ENCODE results near the gene GRM7. TPM values are rescaled to one million over a fixed set of nuclear protein-coding genes. Genes with fewer than 3 reads are reported as not detected.

Gene GRM7
- total and polyA plus RNA-seq, 9 of the 15 experiments (the other 6 are each of a cell fraction or from before 2014, with no cell fraction given) = not detected

DNA sequence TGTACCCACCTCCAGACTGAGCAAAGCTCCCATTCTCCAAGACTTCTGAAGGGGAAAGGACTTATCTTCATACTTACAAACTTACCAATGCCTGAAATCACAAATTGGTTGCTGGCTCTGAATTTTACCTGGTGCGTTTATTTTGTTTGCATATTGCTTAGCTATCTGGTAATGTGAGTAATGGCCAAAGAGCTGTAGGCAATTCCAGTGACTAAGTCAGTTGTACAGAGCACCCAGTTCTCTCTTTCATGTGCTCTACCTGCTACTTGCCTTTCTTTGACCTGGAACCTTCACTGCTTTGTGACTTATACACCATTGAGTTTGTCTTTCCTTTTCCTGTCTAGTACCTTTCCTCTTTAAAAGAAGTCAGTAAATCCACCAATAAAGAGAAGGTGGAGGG is 884.8 kb downstream of the GRM7 start:
- Histone ChIP-seq H3K27me3 (ENCODE audit: control insufficient read depth in 2 of 2, insufficient read depth in 2 of 2, low read length in 2 of 2) (no peaks in the 10 kb centered on the region), H4K20me1 (replicated peaks; ENCODE audit: control insufficient read depth, insufficient read depth, low read length) (no peaks in the 10 kb centered on the region), H3K27ac (ENCODE audit: extremely low read depth, low read depth, low read length) (no peak overlapping the region), H3K9ac (ENCODE audit: insufficient read depth in 1 of 2, low read depth in 2 of 2, low read length in 2 of 2) (no peak overlapping the region), H3K9me3 (replicated peaks; ENCODE audit: control insufficient read depth, insufficient read depth, low read depth, low read length) (no peaks in the 10 kb centered on the region), H3K4me3 (no peak overlapping the region), H2AFZ (ENCODE audit: low read depth, low read length) (no peak overlapping the region), H3K4me1 (replicated peaks in 1 of 2; ENCODE audit: control insufficient read depth in 2 of 2, insufficient read depth in 2 of 2, low read length in 2 of 2) (no peaks in the 10 kb centered on the region), H3K79me2 (ENCODE audit: control insufficient read depth, insufficient read depth, low read length) (no peaks in the 10 kb centered on the region), H3K9me1 (ENCODE audit: control insufficient read depth, insufficient read depth, low read length) (no peaks in the 10 kb centered on the region), H3K36me3 (ENCODE audit: control insufficient read depth, insufficient read depth, low read length) (no peaks in the 10 kb centered on the region), H3K4me2 (ENCODE audit: insufficient read depth, low read length) (no peak overlapping the region)
- ATAC-seq = no peak
- 0% methylated on average over 1 of the region's 1 CpG for WGBS (ENCODE audit: insufficient coverage, low coverage, missing lambda C conversion rate)
- ChIA-PET CTCF (ENCODE audit: low intra/inter-chr PET ratio) (no interaction called here), POLR2A (no interaction called here)
- DNase-seq (ENCODE audit: extremely low read depth in 1 of 4, low spot score in 3 of 4) = no peak
- TF ChIP-seq TEAD4 (IDR thresholded peaks at IDR 0.05; ENCODE audit: low read length) = no peak
- no peak for TF ChIP-seq TEAD4 (CRISPR knock-in tag; IDR thresholded peaks at IDR 0.05; ENCODE audit: borderline replicate concordance)
- no peak for TF ChIP-seq HCFC1 (IDR thresholded peaks at IDR 0.05; ENCODE audit: low read depth, low read length)
- TF ChIP-seq IFI16 (CRISPR knock-in tag; IDR thresholded peaks at IDR 0.05) = no peak
- no peak for TF ChIP-seq HMG20A (CRISPR knock-in tag; conservative IDR thresholded peaks at IDR 0.05)
- no peak for TF ChIP-seq ATF1 (CRISPR knock-in tag; IDR thresholded peaks at IDR 0.05)
- TF ChIP-seq ATF1 (tag; IDR thresholded peaks at IDR 0.05) = no peak
- TF ChIP-seq BDP1 (IDR thresholded peaks at IDR 0.05; ENCODE audit: insufficient read depth, insufficient read length) = no peak
- TF ChIP-seq ZNF3 (CRISPR knock-in tag; IDR thresholded peaks at IDR 0.05) = no peak
- TF ChIP-seq, protein P1, sequence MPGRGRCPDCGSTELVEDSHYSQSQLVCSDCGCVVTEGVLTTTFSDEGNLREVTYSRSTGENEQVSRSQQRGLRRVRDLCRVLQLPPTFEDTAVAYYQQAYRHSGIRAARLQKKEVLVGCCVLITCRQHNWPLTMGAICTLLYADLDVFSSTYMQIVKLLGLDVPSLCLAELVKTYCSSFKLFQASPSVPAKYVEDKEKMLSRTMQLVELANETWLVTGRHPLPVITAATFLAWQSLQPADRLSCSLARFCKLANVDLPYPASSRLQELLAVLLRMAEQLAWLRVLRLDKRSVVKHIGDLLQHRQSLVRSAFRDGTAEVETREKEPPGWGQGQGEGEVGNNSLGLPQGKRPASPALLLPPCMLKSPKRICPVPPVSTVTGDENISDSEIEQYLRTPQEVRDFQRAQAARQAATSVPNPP (IDR thresholded peaks at IDR 0.05; ENCODE audit: borderline replicate concordance, insufficient read depth, insufficient read length) = no peak
- TF ChIP-seq, protein P2, sequence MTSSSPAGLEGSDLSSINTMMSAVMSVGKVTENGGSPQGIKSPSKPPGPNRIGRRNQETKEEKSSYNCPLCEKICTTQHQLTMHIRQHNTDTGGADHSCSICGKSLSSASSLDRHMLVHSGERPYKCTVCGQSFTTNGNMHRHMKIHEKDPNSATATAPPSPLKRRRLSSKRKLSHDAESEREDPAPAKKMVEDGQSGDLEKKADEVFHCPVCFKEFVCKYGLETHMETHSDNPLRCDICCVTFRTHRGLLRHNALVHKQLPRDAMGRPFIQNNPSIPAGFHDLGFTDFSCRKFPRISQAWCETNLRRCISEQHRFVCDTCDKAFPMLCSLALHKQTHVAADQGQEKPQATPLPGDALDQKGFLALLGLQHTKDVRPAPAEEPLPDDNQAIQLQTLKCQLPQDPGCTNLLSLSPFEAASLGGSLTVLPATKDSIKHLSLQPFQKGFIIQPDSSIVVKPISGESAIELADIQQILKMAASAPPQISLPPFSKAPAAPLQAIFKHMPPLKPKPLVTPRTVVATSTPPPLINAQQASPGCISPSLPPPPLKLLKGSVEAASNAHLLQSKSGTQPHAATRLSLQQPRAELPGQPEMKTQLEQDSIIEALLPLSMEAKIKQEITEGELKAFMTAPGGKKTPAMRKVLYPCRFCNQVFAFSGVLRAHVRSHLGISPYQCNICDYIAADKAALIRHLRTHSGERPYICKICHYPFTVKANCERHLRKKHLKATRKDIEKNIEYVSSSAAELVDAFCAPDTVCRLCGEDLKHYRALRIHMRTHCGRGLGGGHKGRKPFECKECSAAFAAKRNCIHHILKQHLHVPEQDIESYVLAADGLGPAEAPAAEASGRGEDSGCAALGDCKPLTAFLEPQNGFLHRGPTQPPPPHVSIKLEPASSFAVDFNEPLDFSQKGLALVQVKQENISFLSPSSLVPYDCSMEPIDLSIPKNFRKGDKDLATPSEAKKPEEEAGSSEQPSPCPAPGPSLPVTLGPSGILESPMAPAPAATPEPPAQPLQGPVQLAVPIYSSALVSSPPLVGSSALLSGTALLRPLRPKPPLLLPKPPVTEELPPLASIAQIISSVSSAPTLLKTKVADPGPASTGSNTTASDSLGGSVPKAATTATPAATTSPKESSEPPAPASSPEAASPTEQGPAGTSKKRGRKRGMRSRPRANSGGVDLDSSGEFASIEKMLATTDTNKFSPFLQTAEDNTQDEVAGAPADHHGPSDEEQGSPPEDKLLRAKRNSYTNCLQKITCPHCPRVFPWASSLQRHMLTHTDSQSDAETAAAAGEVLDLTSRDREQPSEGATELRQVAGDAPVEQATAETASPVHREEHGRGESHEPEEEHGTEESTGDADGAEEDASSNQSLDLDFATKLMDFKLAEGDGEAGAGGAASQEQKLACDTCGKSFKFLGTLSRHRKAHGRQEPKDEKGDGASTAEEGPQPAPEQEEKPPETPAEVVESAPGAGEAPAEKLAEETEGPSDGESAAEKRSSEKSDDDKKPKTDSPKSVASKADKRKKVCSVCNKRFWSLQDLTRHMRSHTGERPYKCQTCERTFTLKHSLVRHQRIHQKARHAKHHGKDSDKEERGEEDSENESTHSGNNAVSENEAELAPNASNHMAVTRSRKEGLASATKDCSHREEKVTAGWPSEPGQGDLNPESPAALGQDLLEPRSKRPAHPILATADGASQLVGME (CRISPR knock-in tag; IDR thresholded peaks at IDR 0.05) = no peak
- in situ Hi-C loops (cut with MboI) = no loop called here
- intact Hi-C loops (cut with micrococcal nuclease) = no loop called here
- no peak for FAIRE-seq
- BruUV-seq (replicated peaks) = no TSS peak

Measured in K562 (cell line).